ELR (cell line): ENCODE data around the gene SOBP.

ENCODE experiments used
- DNase-seq: peaks from one replicate; pipeline ENCODE4 v3.0.0-alpha.2; 2015; ENCODE audit warnings: low read depth

Gene SOBP

GRCh38 chr6:107587451-107587850 lies 97.5 kb downstream of the SOBP start:
- DNase-seq: no peak

GRCh38 chr6:107589199-107589598 lies 99.3 kb downstream of the SOBP start:
- DNase-seq: no peak

- DNase-seq: no peak
Measured at GRCh38 chr6:107589934-107590333, 100.0 kb downstream of the SOBP start.

GRCh38 chr6:107590378-107590777 lies 100.5 kb downstream of the SOBP start:
- DNase-seq: no peak

GRCh38 chr6:107591346-107591745 lies 101.4 kb downstream of the SOBP start:
- DNase-seq: no peak

GRCh38 chr6:107592806-107593205 lies 102.9 kb downstream of the SOBP start:
- no peak for DNase-seq

GRCh38 chr6:107594736-107595135 lies 104.8 kb downstream of the SOBP start:
- DNase-seq: no peak

GRCh38 chr6:107598091-107598490 lies 108.2 kb downstream of the SOBP start:
- DNase-seq: no peak

GRCh38 chr6:107599043-107599442 lies 109.1 kb downstream of the SOBP start:
- no peak for DNase-seq

GRCh38 chr6:107600121-107600520 lies 110.2 kb downstream of the SOBP start:
- DNase-seq: no peak

- peak; percentile 38 for DNase-seq
Measured at GRCh38 chr6:107600936-107601335, 111.0 kb downstream of the SOBP start.

GRCh38 chr6:107601406-107601805 lies 111.5 kb downstream of the SOBP start:
- DNase-seq: no peak

- DNase-seq: no peak
Measured at GRCh38 chr6:107602321-107603005, 112.5 kb downstream of the SOBP start.

GRCh38 chr6:107603006-107603370 lies 113.1 kb downstream of the SOBP start:
- DNase-seq: no peak

GRCh38 chr6:107604549-107604948 lies 114.6 kb downstream of the SOBP start:
- DNase-seq: no peak

- no peak for DNase-seq
Measured at GRCh38 chr6:107606407-107606806, 116.5 kb downstream of the SOBP start.

GRCh38 chr6:107607116-107607515 lies 117.2 kb downstream of the SOBP start:
- DNase-seq: no peak

- DNase-seq: no peak
Measured at GRCh38 chr6:107611094-107611810, 121.3 kb downstream of the SOBP start.

- DNase-seq: no peak
Measured at GRCh38 chr6:107612762-107613415, 123.0 kb downstream of the SOBP start.

- DNase-seq: no peak
Measured at GRCh38 chr6:107613651-107614379, 123.9 kb downstream of the SOBP start.

- DNase-seq: no peak
Measured at GRCh38 chr6:107614828-107615227, 124.9 kb downstream of the SOBP start.

GRCh38 chr6:107616775-107617174 lies 126.9 kb downstream of the SOBP start:
- DNase-seq: no peak
